Measurements from ENCODE around the gene CCDC92B.
"Not testable (repeated sequence)": the region's sequence is repeated elsewhere in the genome, so short reads cannot be mapped to it uniquely, and the experiment has no call there.

The CCDC92B gene

DNA sequence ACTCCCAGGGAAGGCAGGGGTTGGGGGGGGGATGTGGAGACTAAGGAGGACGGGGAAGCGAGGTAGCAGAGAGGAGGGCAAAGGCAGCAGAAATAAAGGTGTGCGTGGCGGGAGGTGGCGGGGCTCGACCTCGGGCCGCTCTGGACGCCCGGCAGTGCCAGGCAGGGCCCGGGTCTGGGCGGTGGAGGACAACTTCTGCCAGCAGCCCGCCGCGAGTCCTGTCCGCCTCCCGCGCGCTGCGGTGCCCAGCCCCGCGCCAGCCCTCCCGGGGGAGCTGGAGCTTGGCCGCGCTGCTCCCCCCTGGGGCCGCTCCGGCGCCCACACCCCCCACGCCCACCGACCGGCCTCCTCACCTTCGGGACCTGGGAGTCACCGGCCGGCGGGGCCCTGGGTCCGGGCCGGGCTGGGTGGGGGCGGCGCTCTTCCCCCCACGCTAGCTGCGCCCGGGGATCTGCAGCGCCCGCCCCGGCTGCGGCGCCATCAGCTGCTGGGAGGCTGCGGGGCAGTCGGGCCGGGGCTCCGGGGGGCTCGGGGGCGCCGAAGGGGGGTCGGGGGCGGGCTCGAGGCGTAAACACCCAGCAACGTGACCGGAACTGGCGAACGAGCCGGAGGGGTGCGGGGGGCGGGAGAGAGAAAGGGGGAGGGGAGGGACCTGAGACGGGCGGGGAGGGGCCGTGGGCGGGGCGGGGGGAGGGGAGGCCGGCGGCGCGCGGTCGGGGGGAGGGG is at the start of gene CCDC92B:
Gene CCDC92B, minus strand, starts transcription at position 595 of the 726 bp plus-strand sequence. CDS start 14,507 bp downstream, outside the sequence.
- DNase-seq (ENCODE audit: low read depth): no peak

DNA sequence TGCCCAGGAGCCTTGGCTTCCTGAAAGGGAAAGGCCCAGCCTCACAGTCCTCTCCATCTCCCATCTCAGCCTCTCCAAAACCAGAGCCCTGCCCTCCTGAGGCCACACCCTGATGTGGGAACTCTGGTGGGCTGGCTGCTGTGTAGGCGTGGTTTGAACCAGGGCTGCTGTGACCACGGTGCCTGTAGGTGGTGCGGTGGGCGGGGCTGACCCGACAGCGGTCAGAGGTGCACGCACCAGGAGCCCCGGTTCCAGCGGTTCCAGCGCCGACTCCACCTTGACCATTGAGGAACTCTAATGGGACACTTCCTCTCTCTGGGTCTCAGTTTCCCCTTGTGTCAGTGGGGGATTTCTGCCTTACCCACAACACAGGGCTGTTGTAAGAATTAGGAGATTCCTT is 49.2 kb upstream of the CCDC92B start:
- DNase-seq (ENCODE audit: low read depth): no peak

DNA sequence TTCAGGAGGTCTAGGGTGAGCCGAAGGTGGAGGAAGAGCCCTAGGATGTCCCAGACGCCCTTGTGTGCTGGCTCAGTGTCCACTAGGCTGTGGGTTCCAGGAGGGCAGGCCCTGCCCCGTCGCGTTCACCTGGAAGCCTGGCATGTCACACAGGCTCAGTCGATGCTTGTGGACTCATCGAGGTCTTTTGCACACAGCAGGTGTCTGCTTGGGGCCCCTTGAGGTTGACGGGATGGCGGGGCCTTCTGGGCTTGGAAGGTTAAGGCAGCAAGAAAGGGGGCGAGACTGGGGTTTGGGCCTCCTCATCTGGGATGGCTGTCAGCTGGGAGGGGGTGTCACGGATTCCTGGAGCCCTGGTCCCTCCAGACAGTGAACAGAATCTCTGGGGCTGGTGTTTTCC is 48.7 kb upstream of the CCDC92B start:
- no peak for DNase-seq (ENCODE audit: low read depth)

DNA sequence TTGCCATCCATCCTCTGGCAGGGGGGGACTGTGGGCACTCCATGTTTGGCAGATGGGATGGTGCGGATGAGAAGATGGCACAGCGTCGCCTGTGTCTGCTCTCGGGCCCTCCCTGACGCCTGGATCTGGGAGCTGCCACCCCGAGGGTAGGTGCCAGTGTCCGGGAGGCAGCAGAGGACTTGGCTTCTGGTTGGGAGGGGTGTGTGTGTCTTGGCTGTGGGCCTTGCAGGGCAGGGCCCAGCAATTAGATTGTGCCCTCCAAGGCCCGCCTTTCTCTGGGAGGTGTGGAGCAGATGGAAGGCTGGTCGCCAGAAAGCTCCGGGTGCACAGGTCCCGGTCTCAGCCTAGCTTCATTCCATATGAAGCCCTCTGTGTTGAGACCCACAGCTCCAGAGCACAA is 48.2 kb upstream of the CCDC92B start:
- no peak for DNase-seq (ENCODE audit: low read depth)

DNA sequence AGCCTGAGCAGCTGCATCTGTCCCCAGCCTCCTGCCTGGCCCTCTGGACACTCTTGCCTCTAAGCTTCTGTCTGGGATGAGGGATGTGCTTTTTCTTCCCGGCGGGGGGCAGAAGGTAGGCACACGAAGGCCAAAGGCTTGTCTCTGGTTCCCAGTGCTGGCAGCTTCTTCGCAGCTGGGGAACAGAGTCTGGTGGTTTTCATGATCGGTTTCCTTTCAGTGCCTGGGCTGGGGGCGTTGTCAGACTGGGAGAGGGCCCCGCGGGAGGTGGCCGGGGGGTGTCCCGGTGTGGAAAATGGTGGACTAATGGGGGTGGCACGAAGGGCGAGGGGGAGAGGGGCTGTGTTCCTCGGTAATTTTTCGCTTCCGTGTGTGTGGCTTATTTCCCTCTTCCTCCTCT is 47.8 kb upstream of the CCDC92B start:
- DNase-seq (ENCODE audit: low read depth): no peak

DNA sequence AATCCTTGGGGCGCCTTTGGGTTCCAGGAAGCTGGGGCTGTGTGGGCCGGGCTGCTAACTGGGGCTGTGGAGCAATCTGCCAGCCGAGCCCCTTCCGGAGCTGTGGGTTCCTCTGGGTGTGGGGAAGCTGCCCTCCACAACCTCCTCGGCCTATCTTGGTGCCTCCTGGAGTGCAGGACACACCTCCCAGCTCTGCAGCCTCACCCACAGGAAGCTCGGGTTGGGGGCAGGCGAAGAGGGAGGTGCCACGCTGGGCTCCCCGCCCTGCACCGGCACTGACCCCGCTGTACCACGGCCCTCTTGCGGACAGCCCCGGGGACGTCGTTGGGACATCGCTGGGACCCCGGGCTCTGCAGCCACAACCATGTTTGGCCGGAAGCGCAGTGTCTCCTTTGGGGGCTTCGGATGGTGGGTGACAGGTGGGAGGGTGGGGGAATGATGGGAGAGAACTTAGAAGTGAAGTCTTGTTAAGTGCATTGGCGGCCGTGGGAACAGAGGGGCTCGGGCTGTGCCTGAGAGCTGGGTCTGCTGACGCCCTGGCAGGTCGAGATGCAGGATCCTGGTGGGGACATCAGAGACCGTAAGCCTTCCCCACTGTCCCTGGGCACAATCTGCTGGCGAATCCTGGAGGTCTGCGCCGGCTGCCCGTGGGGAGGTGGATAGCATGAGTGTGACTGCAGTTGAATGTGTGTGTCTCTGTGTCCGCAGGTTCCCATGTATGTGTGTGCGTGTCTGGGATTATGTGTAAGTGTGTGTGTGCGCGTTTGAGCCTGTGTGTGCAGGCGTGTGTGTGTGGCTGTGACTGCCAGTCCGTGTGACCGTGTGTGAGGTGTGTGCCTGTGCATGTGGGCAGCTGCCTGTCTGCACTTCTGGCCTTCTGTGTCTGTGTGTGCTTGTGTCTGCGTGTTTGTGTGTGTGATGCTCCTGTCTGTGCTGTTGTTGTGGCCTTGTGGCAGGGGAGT is 47.0 kb upstream of the CCDC92B start, which contains the start of gene RAP1GAP2:
Gene RAP1GAP2, plus strand, starts transcription at position 275 of the 962 bp plus-strand sequence. Its CDS starts 90 bp downstream, at position 365.
- DNase-seq (ENCODE audit: low read depth): peak; percentile 38

DNA sequence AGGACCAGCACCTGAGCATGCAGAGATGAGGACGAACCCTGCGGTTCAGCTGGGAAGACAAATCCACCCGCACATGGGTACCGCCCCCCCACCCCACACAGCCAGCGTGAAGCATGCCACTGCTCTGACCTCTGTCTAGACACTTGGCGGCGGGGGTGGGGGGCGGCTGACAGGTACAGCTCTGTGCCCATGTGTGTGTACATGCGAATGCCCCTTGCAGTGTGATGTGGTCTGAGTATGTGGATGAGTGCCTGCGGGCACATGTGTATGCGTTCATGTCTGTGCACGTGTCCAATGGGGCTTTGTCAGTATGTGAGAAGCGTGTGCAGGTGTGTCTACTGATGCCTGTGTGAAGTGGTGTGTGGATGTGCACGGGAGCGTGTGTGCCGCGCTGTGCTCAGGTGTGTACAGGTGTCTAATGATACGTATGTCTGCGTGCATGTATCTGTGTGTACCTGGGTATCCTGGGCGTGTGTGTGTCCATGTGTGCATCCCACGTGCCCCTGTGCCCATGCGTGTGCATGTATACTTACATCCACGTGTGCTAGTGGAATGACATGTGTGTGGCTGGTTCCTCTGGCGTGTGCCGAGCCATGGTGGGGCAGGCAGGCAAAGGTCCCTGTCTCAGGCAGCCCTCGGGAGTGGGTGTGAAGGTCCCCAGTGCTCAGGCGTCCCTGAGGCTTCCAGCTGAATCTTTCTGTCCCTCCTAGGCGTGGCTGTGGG is 46.1 kb upstream of the CCDC92B start:
- DNase-seq (ENCODE audit: low read depth): no peak

DNA sequence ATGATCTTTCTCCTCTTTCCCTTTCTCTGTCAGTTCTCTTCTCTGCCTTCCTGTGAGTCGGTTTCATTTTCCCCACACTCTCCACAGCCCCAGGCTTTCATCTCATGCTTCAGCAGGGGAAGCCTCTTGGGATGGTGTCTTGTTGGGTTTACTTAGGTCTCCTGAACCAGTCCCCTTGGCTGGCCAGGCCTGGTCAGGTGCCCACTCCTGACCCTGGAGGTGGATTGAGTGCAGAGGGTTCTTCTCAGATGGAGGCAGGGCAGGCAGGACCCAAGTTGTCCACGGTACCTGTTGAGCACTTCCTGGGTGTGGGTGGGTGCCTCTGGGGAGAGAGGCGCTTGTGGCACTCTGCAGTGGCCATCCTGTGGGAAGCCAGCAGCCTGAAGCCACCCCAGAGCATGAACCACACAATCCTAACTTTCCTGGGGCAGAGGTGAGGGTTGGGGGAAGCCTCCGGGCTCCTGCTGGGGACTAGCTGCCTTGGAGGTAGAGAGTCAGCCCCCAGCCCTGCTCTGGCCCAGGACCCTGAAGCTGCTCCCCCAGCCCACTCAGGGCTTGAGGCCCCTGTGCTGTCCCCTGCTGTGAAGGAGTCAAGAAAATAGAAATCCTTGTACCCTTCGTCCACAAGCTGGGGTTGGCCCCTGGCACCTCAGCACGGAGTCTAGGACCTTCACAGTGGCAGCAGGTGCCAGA is 44.8 kb upstream of the CCDC92B start:
- DNase-seq (ENCODE audit: low read depth): no peak

DNA sequence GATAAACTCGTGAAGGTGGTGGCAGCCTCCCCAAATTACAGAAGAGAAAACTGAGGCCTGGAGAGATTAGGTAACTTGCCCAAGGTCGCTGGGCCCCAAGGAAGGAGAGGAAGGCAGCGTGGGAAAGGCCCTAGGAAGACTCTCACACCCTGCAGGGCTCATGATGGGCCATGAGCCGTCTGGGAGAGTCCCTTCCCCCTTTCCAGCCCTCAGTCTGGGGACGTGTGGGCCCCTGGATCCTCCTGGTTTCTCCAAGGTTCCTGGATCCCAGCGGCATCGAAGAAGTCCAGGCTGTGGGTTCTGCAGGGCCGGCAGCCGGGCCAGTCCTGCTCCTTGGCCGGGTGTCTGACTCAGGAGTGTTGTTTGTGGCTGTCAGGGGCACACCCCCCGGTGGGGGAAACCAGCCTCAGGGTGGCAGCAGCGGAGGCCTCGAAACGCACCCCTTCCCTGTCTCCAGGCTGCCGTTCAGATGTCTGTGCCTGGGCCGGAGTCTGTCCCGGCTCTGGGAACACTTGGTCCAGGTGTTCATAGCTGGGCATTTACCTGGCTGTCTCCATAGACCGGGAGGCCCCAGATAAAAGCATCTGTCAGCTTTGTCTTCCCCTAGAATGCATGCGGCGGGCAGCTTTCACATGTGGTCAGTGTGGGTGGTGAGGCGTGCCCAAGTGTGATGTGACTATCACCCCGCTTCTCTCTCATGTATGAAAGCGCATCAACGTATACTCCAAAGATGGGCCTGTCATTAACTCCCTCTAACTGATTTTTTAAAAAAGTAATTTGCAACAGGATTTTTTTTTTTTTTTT is 43.1 kb upstream of the CCDC92B start:
- DNase-seq (ENCODE audit: low read depth): peak; percentile 47

DNA sequence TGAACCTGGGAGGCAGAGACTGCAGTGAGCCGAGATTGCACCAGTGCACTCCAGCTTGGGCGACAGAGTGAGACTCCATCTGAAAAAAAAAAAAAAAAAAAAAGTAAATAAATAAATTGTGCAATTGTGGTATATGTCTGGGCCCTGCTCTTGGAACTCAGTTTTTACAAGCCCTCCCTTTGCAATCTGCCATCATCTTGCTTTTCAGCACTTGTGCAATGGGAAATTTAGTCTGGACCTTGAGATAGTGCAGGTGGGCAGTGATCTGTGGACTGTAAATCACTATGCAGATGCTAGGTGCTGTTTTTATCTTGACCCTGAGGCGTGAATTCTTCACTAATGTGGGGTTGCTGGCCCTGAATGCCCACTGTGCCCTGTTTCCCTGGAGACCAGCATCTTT is 40.2 kb upstream of the CCDC92B start:
- DNase-seq (ENCODE audit: low read depth): no peak

DNA sequence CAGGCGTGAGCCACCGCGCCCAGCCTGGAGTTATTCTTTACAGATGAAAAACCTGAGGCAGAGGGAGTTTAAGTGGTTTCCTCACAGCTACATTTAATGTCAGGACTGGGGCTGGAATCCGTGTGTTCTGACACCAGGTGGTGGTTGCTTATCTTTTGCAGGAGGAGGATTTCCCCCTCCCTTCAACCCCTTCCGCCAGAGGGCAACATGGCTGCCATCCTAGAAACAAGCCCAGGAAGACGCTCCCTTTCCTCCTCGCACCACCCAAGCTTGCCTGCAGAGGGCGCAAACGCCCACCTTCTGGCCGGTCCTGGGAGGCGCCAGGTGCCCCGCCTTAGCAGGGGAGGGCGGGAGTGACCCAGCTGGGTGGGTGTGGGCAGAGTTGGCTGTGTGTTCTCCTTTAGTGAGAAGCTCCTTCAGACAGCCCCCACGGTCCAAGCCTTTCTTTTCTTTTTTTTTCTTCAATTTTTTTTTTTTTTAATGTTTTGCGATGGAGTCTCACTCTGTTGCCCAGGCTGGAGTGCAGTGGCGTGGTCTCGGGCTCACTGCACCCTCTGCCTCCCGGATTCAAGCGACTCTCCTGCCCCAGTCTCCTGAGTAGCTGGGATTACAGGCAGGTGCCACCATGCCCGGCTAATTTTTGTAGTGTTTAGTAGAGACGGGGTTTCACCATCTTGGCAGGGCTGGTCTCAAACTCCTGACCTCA is 36.9 kb upstream of the CCDC92B start:
- peak; percentile 82 for DNase-seq (ENCODE audit: low read depth)

DNA sequence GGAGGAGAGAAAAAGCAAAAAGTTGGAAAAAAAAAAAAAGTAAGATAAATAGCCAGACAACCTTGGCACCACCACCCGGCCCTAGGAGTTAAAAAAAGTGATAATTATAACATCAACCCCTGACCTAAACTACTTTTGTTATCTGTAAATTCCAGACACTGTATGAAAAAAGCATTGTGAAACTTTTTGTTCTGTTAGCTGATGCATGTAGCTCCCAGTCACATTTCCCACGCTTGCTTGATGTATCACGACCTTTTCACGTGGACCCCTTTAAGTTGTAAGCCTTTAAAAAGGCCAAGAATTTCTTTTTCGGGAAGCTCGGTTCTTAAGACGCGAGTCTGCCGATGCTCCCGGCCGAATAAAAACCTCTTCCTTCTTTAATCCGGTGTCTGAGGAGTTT is 35.9 kb upstream of the CCDC92B start:
- not testable (repeated sequence) for DNase-seq (ENCODE audit: low read depth)

DNA sequence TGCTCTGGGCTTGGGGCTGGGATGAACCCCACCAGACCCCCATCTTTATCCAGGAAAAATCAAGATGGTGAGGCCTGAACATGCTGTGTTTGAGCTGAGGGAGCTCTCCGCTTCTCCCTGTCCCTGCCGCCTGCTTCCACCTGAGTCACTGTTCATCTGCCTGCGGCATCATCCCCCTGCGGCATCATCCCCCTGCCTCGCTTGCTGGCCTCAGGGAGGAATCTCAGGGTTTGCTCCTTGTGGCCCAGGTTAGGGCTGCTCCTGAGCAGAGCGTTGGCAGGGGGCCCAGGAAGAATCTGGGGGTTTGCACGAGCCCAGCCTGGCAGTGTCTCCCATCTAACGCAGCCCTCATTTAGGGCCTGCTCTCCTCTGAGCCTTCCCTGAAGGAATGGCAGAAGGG is 35.4 kb upstream of the CCDC92B start:
- no peak for DNase-seq (ENCODE audit: low read depth)

DNA sequence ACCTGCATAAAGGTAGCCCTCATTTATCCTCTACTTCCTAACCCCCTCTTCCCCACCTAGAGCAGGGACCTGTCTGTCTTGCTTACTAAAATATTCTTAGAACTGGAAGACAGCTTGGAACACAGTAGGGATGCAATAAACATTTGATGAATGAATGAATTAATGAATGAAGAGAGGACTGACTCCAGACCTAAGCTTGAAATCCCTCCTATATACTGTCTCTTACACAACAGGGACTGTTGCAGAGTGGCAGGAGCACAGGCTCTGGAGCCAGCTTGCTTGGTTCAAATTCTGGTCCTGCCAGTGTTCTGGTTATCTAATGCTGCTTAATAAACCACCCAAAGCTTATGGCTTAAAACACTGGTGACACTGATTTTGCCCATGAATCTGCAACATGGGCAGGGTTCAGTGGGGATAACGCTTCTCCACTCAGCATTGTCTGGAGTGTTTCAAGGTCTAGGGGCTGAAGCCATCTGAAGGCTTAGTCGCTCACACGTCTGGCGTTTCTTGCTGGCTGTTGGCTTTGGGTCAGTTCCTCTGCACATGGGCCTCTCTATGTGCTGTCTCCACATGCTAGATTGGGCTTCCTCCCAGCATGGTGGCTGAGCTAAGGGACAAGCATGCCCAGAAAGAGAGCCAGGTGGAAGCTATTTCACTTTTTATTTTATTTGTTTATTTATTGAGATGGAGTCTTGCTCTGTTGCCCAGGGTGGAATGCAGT is 34.0 kb upstream of the CCDC92B start:
- DNase-seq (ENCODE audit: low read depth): no peak

DNA sequence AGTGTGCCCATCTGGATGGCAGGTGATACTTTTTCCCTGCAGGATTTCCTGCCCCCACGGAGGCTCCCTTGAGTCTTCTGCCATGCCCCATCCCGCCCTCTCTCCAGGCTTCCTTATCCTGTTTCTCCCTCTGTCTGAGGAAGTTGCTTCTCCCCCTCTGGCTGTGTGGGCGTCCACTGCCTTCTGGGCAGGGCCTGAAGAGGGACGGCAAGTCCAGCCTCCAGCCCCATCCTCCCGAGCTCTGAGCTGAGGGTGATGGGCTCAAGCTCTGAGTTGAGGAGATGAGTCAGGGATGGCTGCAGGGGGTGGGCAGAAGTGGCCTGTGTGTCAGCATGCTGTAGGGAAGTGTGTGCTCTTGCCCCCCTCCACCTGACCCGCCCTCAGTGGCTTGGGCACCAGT is 32.6 kb upstream of the CCDC92B start:
- no peak for DNase-seq (ENCODE audit: low read depth)

DNA sequence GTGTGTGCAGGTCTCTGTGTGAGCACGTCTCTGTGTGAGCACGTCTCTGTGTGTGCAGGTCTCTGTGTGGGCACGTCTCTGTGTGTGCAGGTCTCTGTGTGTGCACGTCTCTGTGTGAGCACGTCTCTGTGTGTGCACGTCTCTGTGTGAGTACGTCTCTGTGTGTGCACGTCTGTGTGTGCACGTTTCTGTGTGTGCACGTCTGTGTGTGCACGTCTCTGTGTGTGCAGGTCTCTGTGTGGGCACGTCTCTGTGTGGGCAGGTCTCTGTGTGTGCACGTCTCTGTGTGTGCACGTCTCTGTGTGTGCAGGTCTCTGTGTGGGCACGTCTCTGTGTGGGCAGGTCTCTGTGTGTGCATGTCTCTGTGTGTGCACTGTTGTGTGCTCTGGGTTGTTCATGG is 32.1 kb upstream of the CCDC92B start:
- not testable (repeated sequence) for DNase-seq (ENCODE audit: low read depth)

DNA sequence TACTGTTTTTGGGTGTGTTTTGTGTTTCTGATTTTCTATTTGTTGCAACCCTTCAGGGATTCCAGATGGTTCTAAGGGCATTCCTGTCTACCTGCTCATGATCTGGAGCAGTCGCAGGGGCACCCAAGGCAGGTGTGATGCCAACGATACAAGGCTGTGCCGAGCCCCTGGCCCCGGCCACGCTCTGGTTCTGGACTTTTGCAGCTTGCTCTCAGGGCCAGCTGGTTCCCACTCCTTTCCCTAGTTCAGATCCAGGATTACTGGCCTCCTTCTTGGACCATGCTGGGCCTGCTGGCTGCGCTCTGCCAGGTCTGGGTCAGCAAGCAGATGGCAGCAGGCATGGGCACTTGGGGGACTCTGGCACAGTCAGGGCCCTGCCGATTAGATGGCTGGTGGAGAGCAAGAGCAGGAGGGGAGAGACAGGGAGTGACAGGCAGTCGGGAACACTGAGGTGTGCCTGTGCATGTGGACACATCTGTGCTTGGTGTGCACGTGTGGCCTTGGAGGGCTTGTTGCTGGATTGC is 31.5 kb upstream of the CCDC92B start:
- no peak for DNase-seq (ENCODE audit: low read depth)

DNA sequence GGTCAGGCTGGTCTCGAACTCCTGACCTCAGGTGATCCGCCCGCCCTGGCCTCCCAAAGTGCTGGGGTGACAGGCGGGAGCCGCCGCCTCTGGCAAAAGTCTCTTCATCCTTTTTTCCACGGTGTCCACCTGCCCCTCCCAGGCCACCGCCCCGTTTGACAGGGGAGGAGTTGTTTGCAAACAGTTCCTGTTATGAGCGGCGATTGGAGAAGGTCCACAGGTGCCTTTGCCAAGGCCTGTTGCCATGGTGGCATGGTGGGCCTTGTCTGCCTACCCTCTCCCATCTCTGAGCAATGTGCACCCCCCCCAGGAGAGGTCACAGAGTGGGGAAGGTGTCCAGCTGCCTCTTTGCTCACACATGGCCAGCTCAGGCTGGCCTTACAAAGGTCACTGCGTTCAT is 30.8 kb upstream of the CCDC92B start:
- no peak for DNase-seq (ENCODE audit: low read depth)

DNA sequence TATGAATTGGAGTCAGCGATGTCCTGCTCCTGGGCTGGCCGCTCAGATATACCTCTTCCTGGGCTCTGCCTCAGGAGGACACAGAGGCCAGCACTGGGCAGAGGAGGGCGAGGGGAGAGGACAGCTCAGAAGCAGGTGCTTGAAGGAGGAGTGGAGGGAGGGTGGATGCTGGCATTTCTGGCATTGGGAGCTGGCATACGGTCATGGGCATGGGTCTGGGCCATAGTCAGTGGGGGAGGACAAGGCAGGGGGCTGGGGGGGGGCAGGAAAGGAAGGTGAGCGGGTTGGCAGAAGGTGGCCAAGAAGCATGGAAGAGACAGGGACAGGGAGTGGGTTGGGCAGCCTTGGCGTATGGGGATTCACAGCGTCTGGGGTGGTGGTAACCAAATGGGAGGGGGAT is 30.1 kb upstream of the CCDC92B start:
- DNase-seq (ENCODE audit: low read depth): no peak
